Measurements from ENCODE around the gene CANT1.

Gene CANT1

DNA sequence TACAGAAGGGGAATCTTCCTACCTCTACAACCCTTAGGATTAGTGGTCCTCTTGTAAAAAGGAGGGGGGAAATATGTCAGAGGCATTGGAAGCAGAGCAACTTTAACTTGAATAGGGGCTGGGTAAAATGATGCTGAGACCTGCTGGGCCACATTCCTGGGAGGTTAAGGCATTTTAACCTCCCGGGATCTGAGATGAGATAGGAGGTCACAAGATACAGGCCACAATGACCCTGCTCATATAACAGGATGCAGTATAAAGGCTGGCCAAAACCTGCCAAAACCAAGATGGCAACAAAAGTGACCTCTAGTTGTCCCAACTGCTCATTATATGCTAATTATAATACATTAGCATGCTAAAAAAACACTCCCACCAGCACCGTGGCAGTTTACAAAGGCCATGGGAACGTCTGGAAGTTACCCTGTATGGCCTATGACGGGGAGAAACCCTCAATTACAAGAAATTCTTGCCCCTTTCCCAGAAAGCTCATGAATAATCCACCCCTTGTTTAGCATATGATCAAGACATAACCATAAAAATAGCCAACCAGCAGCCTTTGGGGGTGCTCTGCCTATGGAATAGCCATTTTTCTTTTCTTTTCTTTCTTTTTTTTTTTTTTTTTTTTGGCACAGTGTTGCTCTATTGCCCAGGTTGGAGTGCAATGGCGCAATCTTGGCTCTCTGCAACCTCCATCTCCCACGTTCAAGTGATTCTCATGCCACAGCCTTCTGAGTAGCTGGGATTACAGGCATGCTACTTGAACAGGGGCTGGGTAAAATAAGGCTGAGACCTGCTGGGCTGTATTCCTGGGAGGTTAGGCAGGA, 8.2 kb upstream of the CANT1 start:
- TF ChIP-seq POLR2A (IDR thresholded peaks at IDR 0.05; ENCODE audit: low read depth, low read length): no peak
- DNase-seq (ENCODE audit: insufficient read length, low spot score) (no peak), FAIRE-seq (no peak)

- TF ChIP-seq POLR2A (IDR thresholded peaks at IDR 0.05; ENCODE audit: low read depth, low read length): no peak
- FAIRE-seq (no peak), DNase-seq (ENCODE audit: insufficient read length, low spot score) (no peak)
Observed at GRCh38 chr17:79014158-79014758, 4.7 kb upstream of the CANT1 start.

DNA sequence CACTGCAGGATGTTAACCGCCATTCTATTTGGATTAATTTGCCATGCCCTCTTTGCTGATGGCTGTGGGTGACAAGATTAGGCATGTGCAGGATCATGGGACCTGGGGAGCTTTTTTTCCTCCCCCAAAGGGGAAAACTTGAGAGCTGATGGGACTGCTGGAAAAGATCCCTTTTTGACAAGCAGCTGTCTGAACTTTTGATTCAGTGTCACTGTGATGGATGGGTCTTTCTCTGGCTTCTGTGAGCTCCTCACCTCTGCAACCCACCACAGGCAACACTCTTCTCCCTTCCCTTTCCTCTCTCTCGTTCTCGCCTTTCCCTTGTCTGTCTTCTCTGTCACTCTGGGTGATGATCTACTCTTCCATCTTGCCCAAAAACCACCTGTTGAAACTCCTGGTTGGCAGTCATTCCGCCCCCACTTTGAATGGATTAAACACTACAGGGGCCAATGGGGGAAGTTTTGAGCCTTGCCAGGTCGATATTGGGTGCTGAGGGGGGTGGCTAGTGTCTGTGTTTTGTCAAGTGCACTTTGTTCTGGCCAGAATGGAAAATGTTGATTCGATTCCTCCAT, 3.1 kb upstream of the CANT1 start:
- no peak for FAIRE-seq
- DNase-seq (ENCODE audit: insufficient read length, low spot score): no peak
- no peak for TF ChIP-seq POLR2A (IDR thresholded peaks at IDR 0.05; ENCODE audit: low read depth, low read length)

- FAIRE-seq (no peak), DNase-seq (ENCODE audit: insufficient read length, low spot score) (no peak)
- TF ChIP-seq POLR2A (IDR thresholded peaks at IDR 0.05; ENCODE audit: low read depth, low read length): no peak
Observed at GRCh38 chr17:79011451-79012147, 2.0 kb upstream of the CANT1 start.

- no peak for DNase-seq (ENCODE audit: insufficient read length, low spot score)
- FAIRE-seq: no peak
- no peak for TF ChIP-seq POLR2A (IDR thresholded peaks at IDR 0.05; ENCODE audit: low read depth, low read length)
Observed at GRCh38 chr17:79010304-79010646, 711 bp upstream of the CANT1 start.

- FAIRE-seq: no peak
- TF ChIP-seq POLR2A (IDR thresholded peaks at IDR 0.05; ENCODE audit: low read depth, low read length): no peak
- no peak for DNase-seq (ENCODE audit: insufficient read length, low spot score)
Observed at GRCh38 chr17:79008666-79009387, 737 bp downstream of the CANT1 start.

- FAIRE-seq (no peak), DNase-seq (ENCODE audit: insufficient read length, low spot score) (no peak)
- no peak for TF ChIP-seq POLR2A (IDR thresholded peaks at IDR 0.05; ENCODE audit: low read depth, low read length)
Observed at GRCh38 chr17:79007504-79008381, 1.8 kb downstream of the CANT1 start.

GRCh38 chr17:79006794-79007503, 2.6 kb downstream of the CANT1 start:
- DNase-seq (ENCODE audit: insufficient read length, low spot score): no peak
- TF ChIP-seq POLR2A (IDR thresholded peaks at IDR 0.05; ENCODE audit: low read depth, low read length): no peak
- no peak for FAIRE-seq

DNA sequence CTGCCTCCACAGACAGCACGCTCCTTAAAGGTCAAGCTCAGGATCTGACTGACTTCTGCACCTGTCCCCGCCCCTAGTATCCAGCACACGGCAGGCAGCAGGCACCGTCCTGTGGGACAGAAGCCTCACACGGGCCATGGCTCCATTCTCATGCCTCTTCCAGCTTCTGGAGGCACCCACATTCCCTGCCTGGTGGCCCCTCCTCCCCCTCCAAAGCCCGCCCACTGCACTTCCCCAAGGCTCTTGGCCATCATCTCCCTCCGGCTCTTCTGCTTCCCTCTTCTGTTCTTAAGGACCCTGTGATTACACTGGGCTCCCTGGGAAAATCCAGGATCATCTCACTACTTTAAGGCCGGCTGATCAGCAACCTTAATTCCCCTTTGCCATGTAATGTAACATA, 3.5 kb downstream of the CANT1 start:
- no peak for FAIRE-seq

DNA sequence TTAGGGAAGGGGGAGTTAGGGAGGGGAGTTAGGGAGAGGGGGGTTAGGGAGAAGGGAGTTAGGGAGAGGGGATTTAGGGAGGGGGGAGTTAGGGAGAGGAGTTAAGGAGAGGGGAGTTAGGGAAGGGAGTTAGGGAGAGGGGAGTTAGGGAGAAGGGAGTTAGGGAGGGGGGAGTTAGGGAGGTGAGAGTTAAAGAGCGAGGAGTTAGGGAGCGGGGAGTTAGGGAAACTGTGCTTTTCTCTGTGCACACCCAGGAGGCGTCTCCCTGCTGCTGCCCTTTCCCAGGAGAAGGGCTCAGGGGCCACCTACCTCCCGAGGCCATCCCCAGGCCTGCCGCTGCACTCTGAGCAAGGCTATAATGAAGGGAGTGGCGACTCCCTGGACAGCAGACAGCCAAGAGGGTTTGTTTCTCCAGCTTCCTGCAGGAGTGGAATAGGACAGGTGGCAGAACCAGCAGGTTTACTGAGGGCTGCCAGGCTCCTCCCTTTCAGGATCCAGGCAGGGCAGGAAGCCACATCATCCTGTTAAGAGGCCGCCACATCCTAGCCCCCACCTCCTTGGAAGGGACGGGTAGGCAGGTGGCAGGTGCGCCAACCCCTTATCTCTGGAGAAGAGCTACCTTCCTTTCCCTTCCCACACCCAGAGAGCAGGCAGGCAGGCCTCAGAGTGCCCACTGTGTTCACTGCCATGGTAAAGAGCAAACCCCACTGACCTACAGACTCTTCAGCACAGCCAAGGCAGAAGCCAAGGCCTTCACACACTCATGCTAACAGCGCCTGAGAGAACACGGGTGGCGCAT, 4.3 kb downstream of the CANT1 start:
- FAIRE-seq: no peak
- no peak for DNase-seq (ENCODE audit: insufficient read length, low spot score)
- TF ChIP-seq POLR2A (IDR thresholded peaks at IDR 0.05; ENCODE audit: low read depth, low read length): no peak

More for the DNA sequence above, 3.5 kb downstream of the CANT1 start:
- TF ChIP-seq POLR2A (IDR thresholded peaks at IDR 0.05; ENCODE audit: low read depth, low read length): no peak
- DNase-seq (ENCODE audit: insufficient read length, low spot score): no peak

GRCh38 chr17:79003661-79004411, 5.7 kb downstream of the CANT1 start:
- FAIRE-seq: no peak
- TF ChIP-seq POLR2A (IDR thresholded peaks at IDR 0.05; ENCODE audit: low read depth, low read length): no peak
- DNase-seq (ENCODE audit: insufficient read length, low spot score): no peak
